CD8-positive, alpha-beta memory T cell (primary cell): Measurements from ENCODE around the gene ZXDC. TPM values are rescaled to one million over a fixed set of nuclear protein-coding genes. Genes with fewer than 3 reads are reported as not detected.

Source experiments
- CTCF ChIA-PET: fragments of 350-600 bp; sonication (Branson Sonifier 250); formaldehyde crosslinking; loops from one replicate; lab custom pipeline; 2021; ENCODE audit warnings: antibody characterized with exemption; lab: Charles Lee
- POLR2A ChIA-PET: fragments of 350-600 bp; sonication (Branson Sonifier 250); formaldehyde crosslinking; loops from one replicate; lab custom pipeline; 2021; ENCODE audit warnings: antibody characterized with exemption; lab: Charles Lee
- DNase-seq, 5 donors: peaks; one replicate each; pipeline versions ENCODE4 v3.0.0 to v3.0.0-alpha.2; 2020 to 2022; ENCODE audit warnings: mixed read lengths in 1 of 5
- H3K27ac ChIP-seq: one replicate; pipeline ENCODE4 v1.7.0; 2013; ENCODE audit warnings: low read depth, mild to moderate bottlenecking, low read length, moderate library complexity
- H3K27me3 ChIP-seq: 2 replicates; pipeline ENCODE4 v1.7.0; 2013; ENCODE audit warnings: low read length, mild to moderate bottlenecking; ENCODE audit not compliant: insufficient read depth, poor library complexity, severe bottlenecking
- H3K36me3 ChIP-seq: 2 replicates; pipeline ENCODE4 v1.7.0; 2013; ENCODE audit warnings: mild to moderate bottlenecking, low read length, moderate library complexity; ENCODE audit not compliant: insufficient read depth
- H3K4me1 ChIP-seq: 2 replicates; pipeline ENCODE4 v1.7.0; 2013; ENCODE audit warnings: mild to moderate bottlenecking, low read length, moderate library complexity; ENCODE audit not compliant: insufficient read depth
- H3K4me3 ChIP-seq: 2 replicates; pipeline ENCODE4 v1.7.0; 2013; ENCODE audit warnings: mild to moderate bottlenecking, low read length
- H3K9me3 ChIP-seq: 2 replicates; pipeline ENCODE4 v1.7.0; 2013; ENCODE audit warnings: mild to moderate bottlenecking, low read length
- H3K27ac Mint-ChIP-seq, 8 donors: one replicate each; pipeline ENCODE4 v1.8.0; 2020 to 2021; ENCODE audit warnings: mixed read lengths in 8 of 8, mild to moderate bottlenecking in 6 of 8, inconsistent platforms in 3 of 8, moderate library complexity in 3 of 8
- H3K27me3 Mint-ChIP-seq, 2 donors: one replicate each; pipeline ENCODE4 v1.8.0; 2020 to 2021; ENCODE audit warnings: mixed read lengths in 2 of 2, mild to moderate bottlenecking in 1 of 2, moderate library complexity in 1 of 2
- H3K36me3 Mint-ChIP-seq, 3 donors: one replicate each; pipeline ENCODE4 v1.8.0; 2020 to 2021; ENCODE audit warnings: mixed read lengths in 3 of 3, inconsistent platforms in 1 of 3, mild to moderate bottlenecking in 1 of 3
- H3K4me1 Mint-ChIP-seq, 3 donors: one replicate each; pipeline ENCODE4 v1.8.0; 2020 to 2021; ENCODE audit warnings: mixed read lengths in 3 of 3, inconsistent platforms in 1 of 3, mild to moderate bottlenecking in 1 of 3
- H3K4me3 Mint-ChIP-seq, 7 donors: one replicate each; pipeline ENCODE4 v1.8.0; 2020 to 2021; ENCODE audit warnings: mixed read lengths in 7 of 7, mild to moderate bottlenecking in 6 of 7, moderate library complexity in 4 of 7, inconsistent platforms in 2 of 7
- H3K9me3 Mint-ChIP-seq, 5 donors: one replicate each; pipeline ENCODE4 v1.8.0; 2020 to 2022; ENCODE audit warnings: mixed read lengths in 5 of 5, mild to moderate bottlenecking in 3 of 5, moderate library complexity in 2 of 5, inconsistent platforms in 1 of 5
- polyA plus RNA-seq: library from polyadenylated mRNA; unstranded; fragments of 300-500 nt; fragmentation: Illumina TruSeq; gene quantifications from one replicate; pipeline ENCODE4 v1.2.3, GENCODE V29; 2021
- total RNA-seq, 2 experiments: library from RNA; stranded (reverse); gene quantifications; one replicate each; pipeline ENCODE4 v1.2.3, GENCODE V29; 2021

ZXDC gene
- total and polyA plus RNA-seq, 3 experiments from 2014 or later = 24.2 to 25.0 (median 24.6) TPM

DNA sequence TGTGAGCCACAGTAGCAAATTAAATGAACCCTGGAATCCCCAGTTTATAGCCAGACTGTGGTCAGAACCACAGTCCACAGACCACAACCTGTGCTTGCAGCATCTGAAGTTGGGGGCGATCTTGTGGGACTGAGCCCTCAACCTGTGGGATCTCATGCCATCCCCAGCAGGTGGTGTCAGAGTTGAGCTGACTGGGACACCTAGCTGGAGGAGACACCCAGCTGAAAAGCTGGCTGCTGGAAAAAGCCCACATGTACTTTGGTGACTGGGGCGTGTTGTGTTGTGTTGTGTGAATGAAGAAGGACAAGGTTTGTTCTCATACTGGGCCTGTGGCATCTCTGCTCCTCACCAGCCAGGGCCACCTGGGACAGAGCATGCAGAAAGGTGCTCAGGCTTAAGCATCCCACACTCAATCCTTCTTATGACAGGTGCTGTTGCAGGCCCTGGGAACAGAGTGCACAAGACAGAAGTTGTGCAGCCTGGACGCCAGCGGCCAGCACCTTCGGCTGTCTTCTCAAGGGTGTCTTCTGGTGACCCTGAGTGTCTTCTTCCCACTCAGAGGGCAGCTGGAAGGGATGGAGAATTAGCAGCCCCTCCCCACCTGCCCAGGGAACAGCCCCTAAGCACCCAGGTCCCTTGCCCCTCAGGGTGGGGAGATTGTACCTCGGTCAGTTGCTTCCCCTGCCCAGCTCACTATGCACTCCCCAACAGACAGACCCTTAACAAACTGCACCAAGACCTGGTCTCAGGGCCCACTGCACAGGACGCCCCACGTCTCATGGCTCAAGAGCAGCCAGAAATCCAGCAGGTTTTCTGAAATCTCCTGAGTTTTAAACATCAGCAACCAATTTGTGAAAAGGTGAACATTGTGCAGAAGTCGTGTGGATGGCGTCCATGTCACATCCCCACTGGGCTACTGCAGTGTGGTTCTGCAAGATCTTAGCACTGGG lies 44.1 kb upstream of the ZXDC start:
- Histone ChIP-seq H3K4me1 (no peaks in the 10 kb centered on the region), H3K4me3 (no peak overlapping the region), H3K27ac (no peak overlapping the region), H3K36me3 (no peaks in the 10 kb centered on the region), H3K9me3 (no peaks in the 10 kb centered on the region), H3K27me3 (peaks cover 3% of the 10 kb centered on the region)
- Mint-ChIP-seq H3K36me3 (no peaks in the 10 kb centered on the region), H3K4me1 (peaks cover 0 to 2% (median 0%) of the 10 kb centered on the region in 3 donors), H3K4me3 (no peak overlapping the region), H3K9me3 (no peaks in the 10 kb centered on the region), H3K27me3 (peaks cover 8 to 19% of the 10 kb centered on the region in 2 donors), H3K27ac (no peak overlapping the region)
- CTCF ChIA-PET = interaction anchor here (1.9 kb wide), 1 partner anchor 1027 kb away, joined by 4 read pairs; no protein-coding TSS in a partner anchor
- POLR2A ChIA-PET = no interaction called here
- DNase-seq = peak in 1 of 5 donors; percentile 26

DNA sequence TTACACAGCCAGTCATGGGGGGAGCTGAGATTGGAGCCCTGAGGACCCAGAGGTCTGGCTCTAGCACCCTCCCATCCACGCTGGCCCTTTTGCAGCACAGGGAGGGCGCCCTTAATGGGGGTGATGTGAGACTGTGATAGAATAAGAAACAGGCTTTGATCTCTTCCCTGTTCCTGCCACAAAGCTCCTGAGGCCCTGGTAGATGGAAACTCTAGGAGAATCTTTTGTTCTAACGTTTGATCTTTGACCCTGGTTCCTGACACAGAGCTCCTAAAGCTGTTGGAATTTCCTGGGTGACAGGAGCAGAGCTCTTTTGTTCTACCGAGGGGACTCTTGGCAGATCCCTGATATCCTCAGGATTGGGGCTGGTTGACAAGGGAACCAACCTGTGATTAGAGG lies 43.1 kb upstream of the ZXDC start:
- no peak for DNase-seq
- Mint-ChIP-seq H3K27me3 (peaks cover 6 to 16% of the 10 kb centered on the region in 2 donors), H3K9me3 (no peaks in the 10 kb centered on the region), H3K4me1 (peaks cover 0 to 2% (median 0%) of the 10 kb centered on the region in 3 donors), H3K27ac (no peak overlapping the region), H3K36me3 (no peaks in the 10 kb centered on the region), H3K4me3 (no peak overlapping the region)
- Histone ChIP-seq H3K27ac (no peak overlapping the region), H3K36me3 (no peaks in the 10 kb centered on the region), H3K4me1 (no peaks in the 10 kb centered on the region), H3K27me3 (peaks cover 3% of the 10 kb centered on the region), H3K4me3 (no peak overlapping the region), H3K9me3 (no peaks in the 10 kb centered on the region)
- CTCF ChIA-PET = interaction anchor here (1.1 kb wide), 1 partner anchor 22 kb away, joined by 4 read pairs; no protein-coding TSS in a partner anchor
- POLR2A ChIA-PET = no interaction called here

DNA sequence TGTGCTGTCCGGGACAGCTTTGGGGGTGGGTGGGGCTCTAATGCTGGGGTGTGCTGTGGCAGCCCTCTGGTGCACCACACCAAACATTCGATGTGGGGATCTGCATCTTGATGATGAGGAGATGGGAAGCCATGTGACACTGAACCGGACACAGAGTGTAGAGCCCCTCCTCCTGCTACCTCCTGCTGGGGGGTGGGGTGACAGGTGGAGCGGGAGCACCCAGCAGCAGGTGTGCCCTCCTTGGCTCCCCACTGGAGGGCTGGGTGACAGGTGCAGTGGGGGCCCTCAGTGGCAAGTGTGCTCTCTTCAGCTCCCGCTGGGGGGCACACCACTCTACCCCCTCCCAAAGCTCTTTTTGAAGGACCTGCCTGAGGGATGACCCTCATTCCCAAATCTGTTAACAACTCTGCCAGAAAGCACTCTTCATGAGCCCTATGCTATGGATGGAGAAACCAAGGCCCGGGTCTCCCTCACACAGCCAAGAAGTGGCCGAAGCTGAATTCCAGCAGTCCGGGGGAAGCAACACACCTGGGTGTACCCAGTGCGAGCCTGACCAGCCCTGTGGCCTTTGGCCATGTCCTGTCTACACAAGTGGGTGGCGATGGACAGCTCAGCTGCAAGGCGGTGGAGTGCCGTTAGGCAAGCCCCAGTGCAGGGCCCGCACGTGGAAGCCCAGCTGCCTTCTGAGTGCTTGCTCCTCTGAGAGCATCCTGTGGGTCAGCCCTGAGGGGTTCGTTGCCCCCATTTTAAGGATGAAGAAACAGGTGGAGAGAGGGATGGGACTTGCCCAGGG lies 42.5 kb upstream of the ZXDC start:
- no peaks in the 10 kb centered on the region for H3K9me3 ChIP-seq
- Mint-ChIP-seq H3K9me3 (no peaks in the 10 kb centered on the region), H3K27ac (no peak overlapping the region), H3K27me3 (peaks cover 4 to 14% of the 10 kb centered on the region in 2 donors), H3K4me1 (peaks cover 0 to 2% (median 0%) of the 10 kb centered on the region in 3 donors), H3K36me3 (no peaks in the 10 kb centered on the region), H3K4me3 (no peak overlapping the region)
- ChIA-PET CTCF (interaction anchor here (1.1 kb wide), 1 partner anchor 22 kb away, joined by 4 read pairs; no protein-coding TSS in a partner anchor), POLR2A (no interaction called here)
- H3K4me3 ChIP-seq = no peak overlapping the region
- no peak overlapping the region for H3K27ac ChIP-seq
- H3K4me1 ChIP-seq = no peaks in the 10 kb centered on the region
- no peaks in the 10 kb centered on the region for H3K36me3 ChIP-seq
- peak in 1 of 5 donors; percentile 23 for DNase-seq
- H3K27me3 ChIP-seq = peaks cover 3% of the 10 kb centered on the region

GRCh38 chr3:126517291-126517951 lies 41.7 kb upstream of the ZXDC start, which contains the start of gene UROC1:
TSS of gene UROC1 (minus strand) at chr3:126517773. CDS start at chr3:126517719, 54 bp downstream.
- Mint-ChIP-seq H3K36me3 (no peaks in the 10 kb centered on the region), H3K27me3 (peaks cover 2 to 7% of the 10 kb centered on the region in 2 donors), H3K27ac (no peak within 1 kb of the TSS), H3K4me1 (peaks cover 0 to 2% (median 0%) of the 10 kb centered on the region in 3 donors), H3K9me3 (no peaks in the 10 kb centered on the region), H3K4me3 (no peak within 1 kb of the TSS)
- H3K27me3 ChIP-seq = peaks cover 2% of the 10 kb centered on the region
- DNase-seq = peak in 1 of 5 donors; percentile 23
- H3K27ac ChIP-seq = no peak within 1 kb of the TSS
- no peaks in the 10 kb centered on the region for H3K36me3 ChIP-seq
- no peaks in the 10 kb centered on the region for H3K9me3 ChIP-seq
- ChIA-PET CTCF (no interaction called here), POLR2A (no interaction called here)
- H3K4me3 ChIP-seq = no peak within 1 kb of the TSS
- no peaks in the 10 kb centered on the region for H3K4me1 ChIP-seq

GRCh38 chr3:126516936-126517290 lies 41.2 kb upstream of the ZXDC start:
- Histone ChIP-seq H3K27me3 (no peaks in the 10 kb centered on the region), H3K9me3 (no peaks in the 10 kb centered on the region), H3K36me3 (no peaks in the 10 kb centered on the region), H3K27ac (no peak overlapping the region), H3K4me1 (no peaks in the 10 kb centered on the region), H3K4me3 (no peak overlapping the region)
- Mint-ChIP-seq H3K36me3 (no peaks in the 10 kb centered on the region), H3K9me3 (no peaks in the 10 kb centered on the region), H3K4me3 (no peak overlapping the region), H3K27ac (no peak overlapping the region), H3K27me3 (peaks cover 0 to 2% of the 10 kb centered on the region in 2 donors), H3K4me1 (no peaks in the 10 kb centered on the region)
- POLR2A ChIA-PET = no interaction called here
- DNase-seq = peak in 1 of 5 donors; percentile 13
- CTCF ChIA-PET = no interaction called here

- H3K36me3 ChIP-seq = no peaks in the 10 kb centered on the region
- H3K27me3 ChIP-seq = no peaks in the 10 kb centered on the region
- H3K27ac ChIP-seq = no peak overlapping the region
- Mint-ChIP-seq H3K27me3 (peaks cover 0 to 2% of the 10 kb centered on the region in 2 donors), H3K4me1 (no peaks in the 10 kb centered on the region), H3K27ac (no peak overlapping the region), H3K4me3 (no peak overlapping the region), H3K36me3 (no peaks in the 10 kb centered on the region), H3K9me3 (no peaks in the 10 kb centered on the region)
- no peaks in the 10 kb centered on the region for H3K9me3 ChIP-seq
- H3K4me1 ChIP-seq = no peaks in the 10 kb centered on the region
- ChIA-PET POLR2A (no interaction called here), CTCF (no interaction called here)
- no peak overlapping the region for H3K4me3 ChIP-seq
- DNase-seq = peak in 1 of 5 donors; percentile 26
Observed at GRCh38 chr3:126516152-126516935, 40.7 kb upstream of the ZXDC start.

- CTCF ChIA-PET = no interaction called here
- Histone ChIP-seq H3K4me1 (no peaks in the 10 kb centered on the region), H3K36me3 (no peaks in the 10 kb centered on the region), H3K27ac (no peak overlapping the region), H3K9me3 (no peaks in the 10 kb centered on the region), H3K27me3 (no peaks in the 10 kb centered on the region), H3K4me3 (no peak overlapping the region)
- no peaks in the 10 kb centered on the region for H3K4me1 Mint-ChIP-seq
- no peaks in the 10 kb centered on the region for H3K36me3 Mint-ChIP-seq
- no peak overlapping the region for H3K4me3 Mint-ChIP-seq
- peaks cover 0 to 2% of the 10 kb centered on the region in 2 donors for H3K27me3 Mint-ChIP-seq
- H3K9me3 Mint-ChIP-seq = no peaks in the 10 kb centered on the region
- POLR2A ChIA-PET = no interaction called here
- no peak overlapping the region for H3K27ac Mint-ChIP-seq
- DNase-seq = peak in 1 of 5 donors; percentile 29
Observed at GRCh38 chr3:126515066-126515706, 39.5 kb upstream of the ZXDC start.
